ENCODE results near the gene PGGT1B. TPM values are rescaled to one million over a fixed set of nuclear protein-coding genes. Genes with fewer than 3 reads are reported as not detected.

Gene PGGT1B
- total RNA-seq, 1 experiment from 2014 or later, result 31.7 TPM

- Histone ChIP-seq H3K9ac (ENCODE audit: low read length) (no peak overlapping the region), H3K4me1 (ENCODE audit: low read length) (no peaks in the 10 kb centered on the region), H3K9me3 (ENCODE audit: low read length) (no peaks in the 10 kb centered on the region), H3K27ac (ENCODE audit: low read length) (no peak overlapping the region), H3K4me2 (ENCODE audit: low read depth, low read length, poor library complexity, severe bottlenecking) (no peak overlapping the region), H3K4me3 (ENCODE audit: low read length) (no peak overlapping the region), H3K36me3 (ENCODE audit: insufficient read depth, low read length) (no peaks in the 10 kb centered on the region), H3K9me2 (replicated peaks; ENCODE audit: insufficient read depth, low read length) (no peaks in the 10 kb centered on the region), H3K79me2 (ENCODE audit: low read length) (no peaks in the 10 kb centered on the region), H2AFZ (ENCODE audit: low read length) (no peak overlapping the region), H3K27me3 (ENCODE audit: low read length) (no peaks in the 10 kb centered on the region), H4K20me1 (ENCODE audit: insufficient read depth, low read depth, low read length) (no peaks in the 10 kb centered on the region)
- no peak for DNase-seq
These were observed 72.3 kb downstream of the PGGT1B start for GRCh38 chr5:115190388-115190787.

GRCh38 chr5:115189866-115190265 is 72.8 kb downstream of the PGGT1B start:
- Histone ChIP-seq H3K4me3 (ENCODE audit: low read length) (no peak overlapping the region), H3K9ac (ENCODE audit: low read length) (no peak overlapping the region), H3K79me2 (ENCODE audit: low read length) (no peaks in the 10 kb centered on the region), H3K9me2 (replicated peaks; ENCODE audit: insufficient read depth, low read length) (no peaks in the 10 kb centered on the region), H3K4me2 (ENCODE audit: low read depth, low read length, poor library complexity, severe bottlenecking) (no peak overlapping the region), H3K36me3 (ENCODE audit: insufficient read depth, low read length) (no peaks in the 10 kb centered on the region), H3K4me1 (ENCODE audit: low read length) (no peaks in the 10 kb centered on the region), H4K20me1 (ENCODE audit: insufficient read depth, low read depth, low read length) (no peaks in the 10 kb centered on the region), H3K9me3 (ENCODE audit: low read length) (no peaks in the 10 kb centered on the region), H3K27ac (ENCODE audit: low read length) (no peak overlapping the region), H3K27me3 (ENCODE audit: low read length) (no peaks in the 10 kb centered on the region), H2AFZ (ENCODE audit: low read length) (no peak overlapping the region)
- no peak for DNase-seq

GRCh38 chr5:115186794-115187193 is 75.9 kb downstream of the PGGT1B start:
- no peak for DNase-seq
- Histone ChIP-seq H3K27ac (ENCODE audit: low read length) (no peak overlapping the region), H3K79me2 (ENCODE audit: low read length) (no peaks in the 10 kb centered on the region), H3K9ac (ENCODE audit: low read length) (no peak overlapping the region), H4K20me1 (ENCODE audit: insufficient read depth, low read depth, low read length) (no peaks in the 10 kb centered on the region), H2AFZ (ENCODE audit: low read length) (no peak overlapping the region), H3K4me3 (ENCODE audit: low read length) (no peak overlapping the region), H3K9me2 (replicated peaks; ENCODE audit: insufficient read depth, low read length) (no peaks in the 10 kb centered on the region), H3K4me1 (ENCODE audit: low read length) (no peaks in the 10 kb centered on the region), H3K36me3 (ENCODE audit: insufficient read depth, low read length) (no peaks in the 10 kb centered on the region), H3K9me3 (ENCODE audit: low read length) (no peaks in the 10 kb centered on the region), H3K4me2 (ENCODE audit: low read depth, low read length, poor library complexity, severe bottlenecking) (no peak overlapping the region), H3K27me3 (ENCODE audit: low read length) (no peaks in the 10 kb centered on the region)

GRCh38 chr5:115184770-115185169 is 77.9 kb downstream of the PGGT1B start:
- H2AFZ ChIP-seq (ENCODE audit: low read length), result no peak overlapping the region
- H3K4me3 ChIP-seq (ENCODE audit: low read length), result no peak overlapping the region
- no peaks in the 10 kb centered on the region for H3K79me2 ChIP-seq (ENCODE audit: low read length)
- H3K4me2 ChIP-seq (ENCODE audit: low read depth, low read length, poor library complexity, severe bottlenecking), result no peak overlapping the region
- H3K9ac ChIP-seq (ENCODE audit: low read length), result no peak overlapping the region
- H3K36me3 ChIP-seq (ENCODE audit: insufficient read depth, low read length), result no peaks in the 10 kb centered on the region
- H3K27ac ChIP-seq (ENCODE audit: low read length), result no peak overlapping the region
- H3K9me3 ChIP-seq (ENCODE audit: low read length), result no peaks in the 10 kb centered on the region
- no peak for DNase-seq
- peaks cover 7% of the 10 kb centered on the region for H3K4me1 ChIP-seq (ENCODE audit: low read length)
- H3K27me3 ChIP-seq (ENCODE audit: low read length), result no peaks in the 10 kb centered on the region
- H3K9me2 ChIP-seq (replicated peaks; ENCODE audit: insufficient read depth, low read length), result no peaks in the 10 kb centered on the region
- no peaks in the 10 kb centered on the region for H4K20me1 ChIP-seq (ENCODE audit: insufficient read depth, low read depth, low read length)

- Histone ChIP-seq H4K20me1 (ENCODE audit: insufficient read depth, low read depth, low read length) (no peaks in the 10 kb centered on the region), H3K27ac (ENCODE audit: low read length) (no peak overlapping the region), H3K9me2 (replicated peaks; ENCODE audit: insufficient read depth, low read length) (no peaks in the 10 kb centered on the region), H3K9ac (ENCODE audit: low read length) (no peak overlapping the region), H3K4me2 (ENCODE audit: low read depth, low read length, poor library complexity, severe bottlenecking) (no peak overlapping the region), H3K36me3 (ENCODE audit: insufficient read depth, low read length) (no peaks in the 10 kb centered on the region), H3K27me3 (ENCODE audit: low read length) (no peaks in the 10 kb centered on the region), H3K4me3 (ENCODE audit: low read length) (no peak overlapping the region), H2AFZ (ENCODE audit: low read length) (no peak overlapping the region), H3K4me1 (ENCODE audit: low read length) (peaks cover 9% of the 10 kb centered on the region), H3K9me3 (ENCODE audit: low read length) (no peaks in the 10 kb centered on the region), H3K79me2 (ENCODE audit: low read length) (no peaks in the 10 kb centered on the region)
- DNase-seq, result no peak
These were observed 80.9 kb downstream of the PGGT1B start for GRCh38 chr5:115181757-115182156.

GRCh38 chr5:115180165-115180709 is 82.4 kb downstream of the PGGT1B start:
- Histone ChIP-seq H3K4me3 (ENCODE audit: low read length) (peak overlapping the region; percentile 59), H2AFZ (ENCODE audit: low read length) (0 out of 2 replicates have a peak overlapping the region, but pooled peaks have one; percentile 46), H3K27me3 (ENCODE audit: low read length) (no peaks in the 10 kb centered on the region), H3K9me2 (replicated peaks; ENCODE audit: insufficient read depth, low read length) (no peaks in the 10 kb centered on the region), H3K79me2 (ENCODE audit: low read length) (no peaks in the 10 kb centered on the region), H3K4me1 (ENCODE audit: low read length) (peaks cover 9% of the 10 kb centered on the region), H4K20me1 (ENCODE audit: insufficient read depth, low read depth, low read length) (no peaks in the 10 kb centered on the region), H3K9me3 (ENCODE audit: low read length) (no peaks in the 10 kb centered on the region), H3K36me3 (ENCODE audit: insufficient read depth, low read length) (no peaks in the 10 kb centered on the region), H3K4me2 (ENCODE audit: low read depth, low read length, poor library complexity, severe bottlenecking) (peak overlapping the region; percentile 61), H3K9ac (ENCODE audit: low read length) (no peak overlapping the region; the same call in 1 of the 2 replicates), H3K27ac (ENCODE audit: low read length) (no peak overlapping the region)
- DNase-seq, result no peak

- Histone ChIP-seq H3K79me2 (ENCODE audit: low read length) (no peaks in the 10 kb centered on the region), H4K20me1 (ENCODE audit: insufficient read depth, low read depth, low read length) (no peaks in the 10 kb centered on the region), H3K36me3 (ENCODE audit: insufficient read depth, low read length) (no peaks in the 10 kb centered on the region), H3K4me2 (ENCODE audit: low read depth, low read length, poor library complexity, severe bottlenecking) (peak overlapping the region; percentile 61), H3K9me3 (ENCODE audit: low read length) (no peaks in the 10 kb centered on the region), H3K9ac (ENCODE audit: low read length) (no peak overlapping the region; the same call in 1 of the 2 replicates), H3K4me1 (ENCODE audit: low read length) (peaks cover 9% of the 10 kb centered on the region), H3K27me3 (ENCODE audit: low read length) (no peaks in the 10 kb centered on the region), H3K27ac (ENCODE audit: low read length) (no peak overlapping the region), H3K4me3 (ENCODE audit: low read length) (peak overlapping the region; percentile 59), H2AFZ (ENCODE audit: low read length) (0 out of 2 replicates have a peak overlapping the region, but pooled peaks have one; percentile 46), H3K9me2 (replicated peaks; ENCODE audit: insufficient read depth, low read length) (no peaks in the 10 kb centered on the region)
- DNase-seq, result no peak
These were observed 83.1 kb downstream of the PGGT1B start for GRCh38 chr5:115179394-115180164.

- H2AFZ ChIP-seq (ENCODE audit: low read length), result no peak overlapping the region
- no peak overlapping the region for H3K4me3 ChIP-seq (ENCODE audit: low read length)
- H3K4me1 ChIP-seq (ENCODE audit: low read length), result peaks cover 9% of the 10 kb centered on the region
- no peak overlapping the region for H3K27ac ChIP-seq (ENCODE audit: low read length)
- no peak for DNase-seq
- H3K79me2 ChIP-seq (ENCODE audit: low read length), result no peaks in the 10 kb centered on the region
- H4K20me1 ChIP-seq (ENCODE audit: insufficient read depth, low read depth, low read length), result no peaks in the 10 kb centered on the region
- H3K36me3 ChIP-seq (ENCODE audit: insufficient read depth, low read length), result no peaks in the 10 kb centered on the region
- H3K27me3 ChIP-seq (ENCODE audit: low read length), result no peaks in the 10 kb centered on the region
- H3K9me2 ChIP-seq (replicated peaks; ENCODE audit: insufficient read depth, low read length), result no peaks in the 10 kb centered on the region
- no peak overlapping the region for H3K4me2 ChIP-seq (ENCODE audit: low read depth, low read length, poor library complexity, severe bottlenecking)
- H3K9ac ChIP-seq (ENCODE audit: low read length), result no peak overlapping the region
- no peaks in the 10 kb centered on the region for H3K9me3 ChIP-seq (ENCODE audit: low read length)
These were observed 83.7 kb downstream of the PGGT1B start for GRCh38 chr5:115179030-115179393.

Measured in Karpas-422 (cell line).